Endodermal cell (in vitro differentiated cells): ENCODE results near the gene NOXRED1. TPM values are rescaled to one million over a fixed set of nuclear protein-coding genes. Genes with fewer than 3 reads are reported as not detected.

Source experiments
- DNase-seq: peaks from one replicate; pipeline ENCODE4 v3.0.0-alpha.2; 2017
- H3K27ac ChIP-seq: 2 replicates; pipeline ENCODE4 v1.5.1; 2013; ENCODE audit warnings: mild to moderate bottlenecking, low read depth, low read length, moderate library complexity
- H3K27me3 ChIP-seq: 2 replicates; pipeline ENCODE4 v1.6.1; 2013; ENCODE audit warnings: mild to moderate bottlenecking, low read length, moderate library complexity; ENCODE audit not compliant: insufficient read depth, control insufficient read depth, poor library complexity, severe bottlenecking
- H3K36me3 ChIP-seq: 2 replicates; pipeline ENCODE4 v1.7.0; 2013; ENCODE audit warnings: mild to moderate bottlenecking, low read length, moderate library complexity; ENCODE audit not compliant: control insufficient read depth, insufficient read depth
- H3K4me1 ChIP-seq: one replicate; pipeline ENCODE4 v1.7.0; 2013; ENCODE audit warnings: low read length; ENCODE audit not compliant: control insufficient read depth, insufficient read depth
- H3K4me3 ChIP-seq: 2 replicates; pipeline ENCODE4 v1.5.1; 2013; ENCODE audit warnings: mild to moderate bottlenecking, low read length, moderate library complexity
- H3K9ac ChIP-seq: 2 replicates; pipeline ENCODE4 v1.6.1; 2013; ENCODE audit warnings: mild to moderate bottlenecking, low read length, moderate library complexity; ENCODE audit not compliant: poor library complexity, severe bottlenecking; ENCODE audit errors: extremely low read depth
- H3K9me3 ChIP-seq: 2 replicates; pipeline ENCODE4 v1.6.1; 2013; ENCODE audit warnings: mild to moderate bottlenecking, low read length, moderate library complexity; ENCODE audit not compliant: control insufficient read depth
- H3K27ac Mint-ChIP-seq: 2 replicates; pipeline ENCODE4 v1.8.0; 2020; ENCODE audit warnings: mixed read lengths
- H3K27me3 Mint-ChIP-seq: 2 replicates; pipeline ENCODE4 v1.8.0; 2021; ENCODE audit warnings: mild to moderate bottlenecking, mixed read lengths; ENCODE audit not compliant: insufficient read depth
- H3K36me3 Mint-ChIP-seq: 2 replicates; pipeline ENCODE4 v1.8.0; 2020; ENCODE audit warnings: low read depth, mixed read lengths
- H3K4me1 Mint-ChIP-seq: 2 replicates; pipeline ENCODE4 v1.8.0; 2020; ENCODE audit warnings: mixed read lengths
- H3K4me3 Mint-ChIP-seq: 2 replicates; pipeline ENCODE4 v1.8.0; 2020; ENCODE audit warnings: mild to moderate bottlenecking, moderate library complexity, mixed read lengths
- H3K9me3 Mint-ChIP-seq: 2 replicates; pipeline ENCODE4 v1.8.0; 2020; ENCODE audit warnings: mild to moderate bottlenecking, mixed read lengths
- CTCF ChIP-seq: fragments of 200-600 bp; sonication (generic); conservative IDR thresholded peaks from 2 replicates; pipeline ENCODE4 v1.5.0; 2021; ENCODE audit warnings: antibody characterized with exemption, mild to moderate bottlenecking
- WGBS, 2 experiments: methylation state at CpG; one replicate each; pipeline versions ENCODE4 v1.1.5 to v1.1.7; 2013; ENCODE audit warnings: missing lambda C conversion rate in 2 of 2, mixed read lengths in 1 of 2; ENCODE audit not compliant: insufficient coverage in 1 of 2, insufficient read length in 1 of 2; 5-methylcytosine and 5-hydroxymethylcytosine counted together
- total RNA-seq, 2 donors: library from RNA; stranded (reverse); fragmentation: NEBNext Ultra II Directional in 1 of 2; extraction: Animal tissue kit (Norgen Biotek cat#: 25700) in 1 of 2; gene quantifications; 2 replicates in 1 of 2; 3 replicates in 1 of 2; pipeline ENCODE4 v1.2.1, GENCODE V29; 2021

Gene NOXRED1
- total RNA-seq, 2 donors from 2014 or later = 0.49 to 0.92 TPM

- Mint-ChIP-seq H3K27me3 (no peaks in the 10 kb centered on the region), H3K9me3 (no peaks in the 10 kb centered on the region), H3K4me3 (no peak overlapping the region), H3K36me3 (peaks cover 49% of the 10 kb centered on the region), H3K27ac (peak overlapping the region; percentile 57), H3K4me1 (peaks cover 7% of the 10 kb centered on the region)
- no peaks in the 10 kb centered on the region for H3K4me1 ChIP-seq
- WGBS, 2 experiments = 91 to 94% methylated on average over 8 to 14 of the region's 14 CpGs
- no peaks in the 10 kb centered on the region for H3K27me3 ChIP-seq
- no peaks in the 10 kb centered on the region for H3K9me3 ChIP-seq
- no peak overlapping the region for H3K9ac ChIP-seq
- no peak overlapping the region for H3K27ac ChIP-seq
- H3K36me3 ChIP-seq = peaks cover 52% of the 10 kb centered on the region
- no peak overlapping the region for H3K4me3 ChIP-seq
- no peak for DNase-seq
- TF ChIP-seq CTCF = no peak
Observed at GRCh38 chr14:77469067-77469505, 45.8 kb upstream of the NOXRED1 start.

DNA sequence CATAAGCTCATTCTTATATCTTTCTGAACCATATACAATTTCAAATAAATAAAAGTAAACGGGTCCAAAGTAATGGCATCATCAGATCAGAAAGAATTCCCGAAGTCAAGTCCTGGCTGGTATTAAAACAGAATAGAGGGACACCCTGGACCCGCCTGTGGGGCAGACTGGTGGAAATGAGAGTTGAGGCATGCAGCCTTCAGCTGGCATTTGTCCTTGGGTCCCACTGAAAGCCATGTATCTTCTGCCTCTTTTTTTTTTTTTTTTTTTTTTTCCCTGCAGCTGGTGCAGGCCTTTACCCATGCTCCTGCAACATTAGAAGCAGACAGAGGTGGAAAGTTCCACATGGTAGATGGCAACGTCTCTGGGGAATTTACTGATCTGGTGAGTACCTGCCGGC, 44.5 kb upstream of the NOXRED1 start:
- peaks cover 62% of the 10 kb centered on the region for H3K36me3 ChIP-seq
- no peaks in the 10 kb centered on the region for H3K4me1 ChIP-seq
- no peak overlapping the region for H3K27ac Mint-ChIP-seq
- peaks cover 59% of the 10 kb centered on the region for H3K36me3 Mint-ChIP-seq
- no peaks in the 10 kb centered on the region for H3K9me3 Mint-ChIP-seq
- no peak for DNase-seq
- TF ChIP-seq CTCF = no peak
- H3K9me3 ChIP-seq = no peaks in the 10 kb centered on the region
- H3K27me3 Mint-ChIP-seq = no peaks in the 10 kb centered on the region
- H3K4me3 ChIP-seq = no peak overlapping the region
- H3K4me1 Mint-ChIP-seq = peaks cover 7% of the 10 kb centered on the region
- H3K4me3 Mint-ChIP-seq = no peak overlapping the region
- no peak overlapping the region for H3K27ac ChIP-seq
- WGBS, 2 experiments = 94 to 96% methylated on average over 4 to 5 of the region's 5 CpGs
- no peaks in the 10 kb centered on the region for H3K27me3 ChIP-seq
- H3K9ac ChIP-seq = no peak overlapping the region

DNA sequence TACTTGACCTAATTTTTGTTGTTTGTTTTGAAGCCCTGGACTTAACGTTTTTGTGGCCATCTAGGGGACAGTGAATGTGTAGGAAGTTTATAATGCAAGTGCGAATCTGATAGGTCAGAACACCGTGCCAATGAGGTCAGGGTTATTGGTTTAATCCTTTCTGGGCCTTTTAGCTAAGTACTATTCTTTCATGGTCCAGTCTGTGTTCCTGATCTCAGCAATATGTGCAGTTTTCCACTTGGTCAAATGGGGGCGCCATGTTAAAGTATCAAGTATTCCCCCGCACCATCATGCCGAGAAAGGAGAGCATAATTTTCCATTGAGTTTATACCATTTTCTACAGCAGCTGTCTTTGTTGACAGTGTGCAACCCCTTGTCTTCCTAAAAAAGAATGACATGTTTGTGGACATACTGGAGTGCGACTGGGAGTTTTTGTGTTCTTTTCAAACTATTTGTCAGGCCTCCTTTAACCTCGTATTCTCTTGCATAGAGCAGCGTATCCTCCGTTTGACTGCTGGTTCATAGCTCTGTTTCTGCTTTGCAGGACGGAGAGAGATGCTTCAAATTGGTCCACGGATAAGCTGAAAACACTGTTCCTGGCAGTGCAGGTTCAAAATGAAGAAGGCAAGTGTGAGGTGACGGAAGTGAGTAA, 35.9 kb upstream of the NOXRED1 start:
- no peaks in the 10 kb centered on the region for H3K9me3 ChIP-seq
- DNase-seq = peak; percentile 88
- no peaks in the 10 kb centered on the region for H3K27me3 Mint-ChIP-seq

More for the DNA sequence above, 35.9 kb upstream of the NOXRED1 start:
- Histone ChIP-seq H3K36me3 (peaks cover 40% of the 10 kb centered on the region), H3K4me1 (peaks cover 9% of the 10 kb centered on the region), H3K9ac (peak overlapping the region; percentile 67), H3K27ac (no peak overlapping the region), H3K27me3 (no peaks in the 10 kb centered on the region), H3K4me3 (peak overlapping the region; percentile 97)
- TF ChIP-seq CTCF = peak; percentile 84
- H3K4me3 Mint-ChIP-seq = peak overlapping the region; percentile 94
- WGBS, 2 experiments = 55 to 64% methylated on average over 10 to 13 of the region's 13 CpGs
- H3K36me3 Mint-ChIP-seq = peaks cover 40% of the 10 kb centered on the region
- peak overlapping the region; percentile 99 for H3K27ac Mint-ChIP-seq
- H3K9me3 Mint-ChIP-seq = no peaks in the 10 kb centered on the region
- peaks cover 23% of the 10 kb centered on the region for H3K4me1 Mint-ChIP-seq
